ENCODE data around the gene HSD11B1.

The HSD11B1 gene

DNA sequence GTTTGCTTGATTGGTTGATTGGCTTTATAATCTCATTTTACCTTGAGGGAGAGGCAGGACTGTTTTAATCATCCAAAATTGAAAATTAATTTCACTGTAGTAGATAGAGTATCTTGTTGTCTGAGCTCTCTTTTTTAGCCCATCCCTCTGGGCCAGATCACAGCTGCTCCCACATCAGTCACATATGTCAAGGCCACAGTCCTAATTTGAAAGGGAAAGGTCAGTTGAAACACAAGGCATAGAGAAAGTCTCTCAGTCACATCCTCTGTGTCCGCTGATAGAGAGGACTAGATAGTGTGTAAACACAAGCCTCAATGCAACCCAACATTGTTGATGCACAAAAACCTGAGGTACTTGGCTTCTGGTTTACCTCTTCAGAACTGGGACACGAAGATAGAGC lies 72.9 kb downstream of the HSD11B1 start:
- H3K27me3 ChIP-seq (ENCODE audit: insufficient read depth, low read length), result no peaks in the 10 kb centered on the region
- H3K79me2 ChIP-seq (ENCODE audit: insufficient read depth, low read length), result no peaks in the 10 kb centered on the region
- H3K4me1 ChIP-seq (ENCODE audit: insufficient read depth, low read length, severe bottlenecking), result no peaks in the 10 kb centered on the region
- no peak for TF ChIP-seq EZH2 (IDR thresholded peaks at IDR 0.05; ENCODE audit: borderline replicate concordance, low read length)
- TF ChIP-seq, protein P1, sequence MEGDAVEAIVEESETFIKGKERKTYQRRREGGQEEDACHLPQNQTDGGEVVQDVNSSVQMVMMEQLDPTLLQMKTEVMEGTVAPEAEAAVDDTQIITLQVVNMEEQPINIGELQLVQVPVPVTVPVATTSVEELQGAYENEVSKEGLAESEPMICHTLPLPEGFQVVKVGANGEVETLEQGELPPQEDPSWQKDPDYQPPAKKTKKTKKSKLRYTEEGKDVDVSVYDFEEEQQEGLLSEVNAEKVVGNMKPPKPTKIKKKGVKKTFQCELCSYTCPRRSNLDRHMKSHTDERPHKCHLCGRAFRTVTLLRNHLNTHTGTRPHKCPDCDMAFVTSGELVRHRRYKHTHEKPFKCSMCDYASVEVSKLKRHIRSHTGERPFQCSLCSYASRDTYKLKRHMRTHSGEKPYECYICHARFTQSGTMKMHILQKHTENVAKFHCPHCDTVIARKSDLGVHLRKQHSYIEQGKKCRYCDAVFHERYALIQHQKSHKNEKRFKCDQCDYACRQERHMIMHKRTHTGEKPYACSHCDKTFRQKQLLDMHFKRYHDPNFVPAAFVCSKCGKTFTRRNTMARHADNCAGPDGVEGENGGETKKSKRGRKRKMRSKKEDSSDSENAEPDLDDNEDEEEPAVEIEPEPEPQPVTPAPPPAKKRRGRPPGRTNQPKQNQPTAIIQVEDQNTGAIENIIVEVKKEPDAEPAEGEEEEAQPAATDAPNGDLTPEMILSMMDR (IDR thresholded peaks at IDR 0.05; ENCODE audit: low read length), result no peak
- H3K9ac ChIP-seq (ENCODE audit: low read length), result no peak overlapping the region
- no peak overlapping the region for H3K4me3 ChIP-seq (ENCODE audit: low read depth, low read length, poor library complexity, severe bottlenecking)
- no peak overlapping the region for H2AFZ ChIP-seq (ENCODE audit: low read length)
- no peak overlapping the region for H3K27ac ChIP-seq (ENCODE audit: low read depth, low read length, poor library complexity, severe bottlenecking)
- no peaks in the 10 kb centered on the region for H3K9me2 ChIP-seq (ENCODE audit: low read depth, low read length)
- H3K36me3 ChIP-seq (ENCODE audit: insufficient read depth, low read length), result peaks cover 16% of the 10 kb centered on the region
- no peaks in the 10 kb centered on the region for H3F3A ChIP-seq (ENCODE audit: insufficient read depth, low read length)
- no peaks in the 10 kb centered on the region for H4K20me1 ChIP-seq (ENCODE audit: insufficient read depth, low read length)
- H3K9me3 ChIP-seq (ENCODE audit: low read length), result no peaks in the 10 kb centered on the region
- no peak overlapping the region for H3K4me2 ChIP-seq (ENCODE audit: low read length)

DNA sequence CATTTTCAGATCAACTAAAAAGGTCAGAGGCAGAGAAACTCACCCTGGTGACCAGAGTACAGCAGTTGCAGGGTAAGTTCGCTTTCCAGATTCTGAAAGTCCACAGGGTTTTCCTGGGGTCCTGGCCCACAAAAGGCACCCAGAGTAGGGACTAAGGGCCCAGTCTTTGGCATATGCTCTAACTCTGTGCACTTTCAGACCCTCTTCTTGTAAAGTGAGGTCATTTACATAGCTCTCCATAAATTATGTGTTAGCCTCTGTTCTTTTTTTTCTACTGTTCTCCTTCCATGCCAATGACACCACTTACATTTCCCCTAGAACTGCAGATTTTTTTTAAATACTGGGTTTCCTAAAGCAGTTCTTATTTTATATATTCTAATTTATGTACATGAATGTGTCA lies 73.5 kb downstream of the HSD11B1 start:
- Histone ChIP-seq H3K27ac (ENCODE audit: low read depth, low read length, poor library complexity, severe bottlenecking) (no peak overlapping the region), H3K27me3 (ENCODE audit: insufficient read depth, low read length) (no peaks in the 10 kb centered on the region), H3K36me3 (ENCODE audit: insufficient read depth, low read length) (peaks cover 21% of the 10 kb centered on the region), H4K20me1 (ENCODE audit: insufficient read depth, low read length) (no peaks in the 10 kb centered on the region), H3K9ac (ENCODE audit: low read length) (no peak overlapping the region), H3K4me3 (ENCODE audit: low read depth, low read length, poor library complexity, severe bottlenecking) (no peak overlapping the region), H3K9me2 (ENCODE audit: low read depth, low read length) (no peaks in the 10 kb centered on the region), H3K4me1 (ENCODE audit: insufficient read depth, low read length, severe bottlenecking) (no peaks in the 10 kb centered on the region), H3K9me3 (ENCODE audit: low read length) (no peaks in the 10 kb centered on the region), H3K79me2 (ENCODE audit: insufficient read depth, low read length) (no peaks in the 10 kb centered on the region), H2AFZ (ENCODE audit: low read length) (no peak overlapping the region), H3F3A (ENCODE audit: insufficient read depth, low read length) (no peaks in the 10 kb centered on the region), H3K4me2 (ENCODE audit: low read length) (no peak overlapping the region)
- TF ChIP-seq EZH2 (IDR thresholded peaks at IDR 0.05; ENCODE audit: borderline replicate concordance, low read length), result no peak
- TF ChIP-seq, protein P1 (IDR thresholded peaks at IDR 0.05; ENCODE audit: low read length), result no peak

DNA sequence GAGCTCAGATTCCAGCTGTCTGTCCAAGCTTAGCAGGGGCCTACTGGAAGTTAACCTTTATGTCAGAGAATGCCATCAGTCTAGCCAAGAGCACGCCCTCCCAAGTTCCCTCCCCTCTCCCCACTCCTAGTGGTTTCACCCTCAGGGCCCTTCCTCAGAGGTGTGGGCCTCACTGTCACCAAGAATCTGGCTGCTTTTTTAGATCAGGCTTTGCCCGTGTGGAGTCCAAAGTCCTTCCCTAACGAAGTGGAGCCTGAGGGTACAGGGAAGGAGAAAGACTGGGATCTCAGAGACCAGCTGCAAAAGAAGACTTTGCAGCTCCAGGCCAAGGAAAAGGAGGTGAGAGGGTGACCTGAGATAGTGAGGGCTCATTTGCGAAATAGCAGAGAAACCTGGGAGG lies 75.6 kb downstream of the HSD11B1 start:
- Histone ChIP-seq H3K79me2 (ENCODE audit: insufficient read depth, low read length) (no peaks in the 10 kb centered on the region), H3K9ac (ENCODE audit: low read length) (no peak overlapping the region), H3F3A (ENCODE audit: insufficient read depth, low read length) (no peaks in the 10 kb centered on the region), H3K36me3 (ENCODE audit: insufficient read depth, low read length) (peaks cover 24% of the 10 kb centered on the region), H3K4me2 (ENCODE audit: low read length) (no peak overlapping the region), H3K27ac (ENCODE audit: low read depth, low read length, poor library complexity, severe bottlenecking) (no peak overlapping the region), H3K9me2 (ENCODE audit: low read depth, low read length) (no peaks in the 10 kb centered on the region), H3K4me1 (ENCODE audit: insufficient read depth, low read length, severe bottlenecking) (peaks cover 15% of the 10 kb centered on the region), H3K9me3 (ENCODE audit: low read length) (peaks cover under 1% of the 10 kb centered on the region; the same call in 1 of the 2 replicates), H3K4me3 (ENCODE audit: low read depth, low read length, poor library complexity, severe bottlenecking) (no peak overlapping the region), H4K20me1 (ENCODE audit: insufficient read depth, low read length) (no peaks in the 10 kb centered on the region), H3K27me3 (ENCODE audit: insufficient read depth, low read length) (no peaks in the 10 kb centered on the region), H2AFZ (ENCODE audit: low read length) (no peak overlapping the region)
- no peak for TF ChIP-seq EZH2 (IDR thresholded peaks at IDR 0.05; ENCODE audit: borderline replicate concordance, low read length)
- TF ChIP-seq, protein P1 (IDR thresholded peaks at IDR 0.05; ENCODE audit: low read length), result no peak
